Endothelial cell (in vitro differentiated cells): ENCODE results near the gene ATXN1. TPM values are rescaled to one million over a fixed set of nuclear protein-coding genes. Genes with fewer than 3 reads are reported as not detected.
"Not testable (repeated sequence)": the region's sequence is repeated elsewhere in the genome, so short reads cannot be mapped to it uniquely, and the experiment has no call there.

Experiments used
- DNase-seq: peaks from one replicate; pipeline ENCODE4 v3.0.0; 2021; ENCODE audit warnings: low spot score
- H3K27ac Mint-ChIP-seq: one replicate; pipeline ENCODE4 v1.8.0; 2021; ENCODE audit warnings: mixed read lengths, inconsistent platforms; ENCODE audit not compliant: unreplicated experiment
- H3K27me3 Mint-ChIP-seq: one replicate; pipeline ENCODE4 v1.8.0; 2021; ENCODE audit warnings: mild to moderate bottlenecking, moderate library complexity, mixed read lengths, inconsistent platforms; ENCODE audit not compliant: unreplicated experiment
- H3K36me3 Mint-ChIP-seq: one replicate; pipeline ENCODE4 v1.8.0; 2021; ENCODE audit warnings: mild to moderate bottlenecking, low read depth, mixed read lengths, inconsistent platforms; ENCODE audit not compliant: unreplicated experiment
- H3K4me1 Mint-ChIP-seq: one replicate; pipeline ENCODE4 v1.8.0; 2021; ENCODE audit warnings: mild to moderate bottlenecking, mixed read lengths, inconsistent platforms; ENCODE audit not compliant: unreplicated experiment
- H3K4me3 Mint-ChIP-seq: one replicate; pipeline ENCODE4 v1.8.0; 2021; ENCODE audit warnings: mild to moderate bottlenecking, mixed read lengths, inconsistent platforms; ENCODE audit not compliant: unreplicated experiment
- H3K9me3 Mint-ChIP-seq: one replicate; pipeline ENCODE4 v1.8.0; 2021; ENCODE audit warnings: mixed read lengths, inconsistent platforms; ENCODE audit not compliant: unreplicated experiment
- total RNA-seq: library from RNA; stranded (reverse); fragmentation: NEBNext Ultra II Directional; extraction: Animal tissue kit (Norgen Biotek cat#: 25700); gene quantifications from one replicate; pipeline ENCODE4 v1.2.1, GENCODE V29; 2021; ENCODE audit not compliant: unreplicated experiment
- TF ChIP-seq, protein P1 (sequence below): fragments of 200-600 bp; sonication (generic); IDR thresholded peaks from one replicate; pipeline ENCODE4 v1.5.0; 2021; ENCODE audit warnings: antibody characterized with exemption; ENCODE audit not compliant: unreplicated experiment

Gene ATXN1
- total RNA-seq, 1 donor from 2014 or later = 18.7 TPM

GRCh38 chr6:16468991-16469615 is 292.2 kb downstream of the ATXN1 start:
- no peak for DNase-seq
- TF ChIP-seq, protein P1, sequence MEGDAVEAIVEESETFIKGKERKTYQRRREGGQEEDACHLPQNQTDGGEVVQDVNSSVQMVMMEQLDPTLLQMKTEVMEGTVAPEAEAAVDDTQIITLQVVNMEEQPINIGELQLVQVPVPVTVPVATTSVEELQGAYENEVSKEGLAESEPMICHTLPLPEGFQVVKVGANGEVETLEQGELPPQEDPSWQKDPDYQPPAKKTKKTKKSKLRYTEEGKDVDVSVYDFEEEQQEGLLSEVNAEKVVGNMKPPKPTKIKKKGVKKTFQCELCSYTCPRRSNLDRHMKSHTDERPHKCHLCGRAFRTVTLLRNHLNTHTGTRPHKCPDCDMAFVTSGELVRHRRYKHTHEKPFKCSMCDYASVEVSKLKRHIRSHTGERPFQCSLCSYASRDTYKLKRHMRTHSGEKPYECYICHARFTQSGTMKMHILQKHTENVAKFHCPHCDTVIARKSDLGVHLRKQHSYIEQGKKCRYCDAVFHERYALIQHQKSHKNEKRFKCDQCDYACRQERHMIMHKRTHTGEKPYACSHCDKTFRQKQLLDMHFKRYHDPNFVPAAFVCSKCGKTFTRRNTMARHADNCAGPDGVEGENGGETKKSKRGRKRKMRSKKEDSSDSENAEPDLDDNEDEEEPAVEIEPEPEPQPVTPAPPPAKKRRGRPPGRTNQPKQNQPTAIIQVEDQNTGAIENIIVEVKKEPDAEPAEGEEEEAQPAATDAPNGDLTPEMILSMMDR = no peak
- no peak overlapping the region for H3K27ac Mint-ChIP-seq
- H3K36me3 Mint-ChIP-seq = peaks cover 7% of the 10 kb centered on the region
- H3K4me3 Mint-ChIP-seq = no peak overlapping the region
- peaks cover 3% of the 10 kb centered on the region for H3K4me1 Mint-ChIP-seq
- H3K9me3 Mint-ChIP-seq = no peaks in the 10 kb centered on the region
- H3K27me3 Mint-ChIP-seq = no peaks in the 10 kb centered on the region

DNA sequence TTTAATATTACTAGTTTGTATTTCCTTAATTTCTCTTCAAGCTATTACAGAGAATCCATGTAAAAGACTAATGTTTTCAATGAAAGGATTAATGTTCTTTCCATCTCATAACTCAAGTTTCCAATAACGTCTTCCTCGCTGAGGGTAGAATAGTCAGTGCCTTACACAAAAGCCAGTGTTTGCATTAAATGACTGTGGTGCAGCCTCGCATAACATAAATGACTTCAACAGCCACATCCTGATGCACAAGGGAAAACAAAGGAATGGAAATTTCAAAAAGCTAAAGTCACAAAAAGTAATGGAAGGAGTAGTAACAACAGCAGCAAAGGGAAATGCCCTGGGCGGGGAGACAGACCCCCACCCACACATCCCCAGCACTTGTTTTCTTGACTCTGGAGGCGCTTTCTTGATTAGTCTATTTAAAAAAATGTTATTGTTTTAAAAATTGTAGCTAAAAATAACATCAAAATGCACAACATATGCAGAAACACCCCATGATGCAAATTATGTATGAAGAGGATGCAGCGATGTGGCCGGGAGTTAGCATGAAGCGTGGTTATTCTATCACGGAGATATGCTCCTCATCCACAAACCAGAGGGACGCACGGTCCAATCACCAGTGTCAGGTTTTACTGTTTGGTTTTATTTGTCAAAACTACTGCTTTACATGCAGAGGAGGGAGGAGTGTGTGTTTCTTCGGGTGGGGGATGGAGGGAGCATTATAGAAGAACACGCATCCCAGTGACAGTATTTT is 294.3 kb downstream of the ATXN1 start:
- H3K27ac Mint-ChIP-seq = no peak overlapping the region
- DNase-seq = no peak
- H3K4me3 Mint-ChIP-seq = no peak overlapping the region
- peaks cover 3% of the 10 kb centered on the region for H3K4me1 Mint-ChIP-seq
- no peaks in the 10 kb centered on the region for H3K9me3 Mint-ChIP-seq
- TF ChIP-seq, protein P1 = no peak
- no peaks in the 10 kb centered on the region for H3K27me3 Mint-ChIP-seq
- H3K36me3 Mint-ChIP-seq = peaks cover 8% of the 10 kb centered on the region

DNA sequence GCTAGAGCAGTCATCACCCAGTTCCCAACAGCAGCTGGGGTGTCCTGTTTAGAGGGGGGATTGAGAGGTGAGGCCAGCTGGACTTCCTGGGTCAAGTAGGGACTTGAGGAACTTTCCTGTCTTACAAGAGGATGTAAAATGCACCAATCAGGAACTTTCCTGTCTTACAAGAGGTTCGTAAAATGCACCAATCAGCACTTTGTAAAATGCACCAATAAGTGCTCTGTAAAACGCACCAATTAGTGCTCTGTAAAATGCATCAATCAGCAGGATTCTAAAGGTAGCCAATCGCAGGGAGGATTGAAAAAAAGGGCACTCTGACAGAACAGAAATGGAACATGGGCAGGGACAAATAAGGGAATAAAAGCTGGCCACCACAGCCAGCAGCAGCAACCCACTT is 297.2 kb downstream of the ATXN1 start:
- DNase-seq = no peak
- TF ChIP-seq, protein P1 = no peak
- Mint-ChIP-seq H3K27me3 (no peaks in the 10 kb centered on the region), H3K27ac (no peak overlapping the region), H3K9me3 (no peaks in the 10 kb centered on the region), H3K4me3 (no peak overlapping the region), H3K4me1 (peaks cover 3% of the 10 kb centered on the region), H3K36me3 (peaks cover 8% of the 10 kb centered on the region)

DNA sequence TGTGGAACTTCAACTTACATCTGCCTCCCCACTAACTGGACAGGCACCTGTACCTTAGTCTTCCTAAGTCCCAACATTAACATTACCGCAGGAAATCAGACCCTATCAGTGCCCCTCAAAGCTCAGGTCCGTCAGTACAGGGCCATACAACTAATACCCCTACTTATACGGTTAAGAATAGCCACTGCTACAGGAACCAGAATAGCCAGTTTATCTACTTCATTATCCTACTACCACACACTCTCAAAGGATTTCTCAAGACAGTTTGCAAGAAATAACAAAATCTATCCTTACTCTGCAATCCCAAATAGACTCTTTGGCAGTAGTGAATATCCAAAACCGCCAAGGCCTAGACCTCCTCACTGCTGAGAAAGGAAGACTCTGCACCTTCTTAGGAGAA is 298.0 kb downstream of the ATXN1 start:
- H3K4me3 Mint-ChIP-seq, DNase-seq, H3K36me3 Mint-ChIP-seq, H3K9me3 Mint-ChIP-seq, H3K27ac Mint-ChIP-seq, H3K27me3 Mint-ChIP-seq, H3K4me1 Mint-ChIP-seq: not testable (repeated sequence)

DNA sequence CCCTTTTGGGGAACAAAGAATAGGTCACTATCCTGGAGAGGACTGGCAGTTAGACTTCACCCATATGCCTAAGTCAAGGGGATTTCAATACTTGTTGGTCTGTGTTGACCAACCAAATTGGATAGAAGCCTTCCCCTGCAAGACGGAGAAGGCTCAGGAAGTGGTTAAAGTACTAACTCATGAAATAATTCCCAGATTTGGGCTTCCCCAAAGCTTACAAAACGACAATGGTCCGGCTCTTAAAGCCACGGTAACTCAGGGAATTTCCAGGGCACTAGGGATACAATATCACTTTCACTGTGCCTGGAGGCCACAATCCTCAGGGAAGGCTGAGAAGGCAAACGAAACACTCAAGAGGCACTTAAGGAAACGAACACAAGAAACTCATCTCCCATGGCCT is 299.8 kb downstream of the ATXN1 start:
- Mint-ChIP-seq H3K4me1 (no peaks in the 10 kb centered on the region), H3K27ac (no peak overlapping the region), H3K4me3 (no peak overlapping the region), H3K9me3 (no peaks in the 10 kb centered on the region), H3K36me3 (peaks cover 8% of the 10 kb centered on the region), H3K27me3 (no peaks in the 10 kb centered on the region)
- TF ChIP-seq, protein P1 = no peak
- no peak for DNase-seq

DNA sequence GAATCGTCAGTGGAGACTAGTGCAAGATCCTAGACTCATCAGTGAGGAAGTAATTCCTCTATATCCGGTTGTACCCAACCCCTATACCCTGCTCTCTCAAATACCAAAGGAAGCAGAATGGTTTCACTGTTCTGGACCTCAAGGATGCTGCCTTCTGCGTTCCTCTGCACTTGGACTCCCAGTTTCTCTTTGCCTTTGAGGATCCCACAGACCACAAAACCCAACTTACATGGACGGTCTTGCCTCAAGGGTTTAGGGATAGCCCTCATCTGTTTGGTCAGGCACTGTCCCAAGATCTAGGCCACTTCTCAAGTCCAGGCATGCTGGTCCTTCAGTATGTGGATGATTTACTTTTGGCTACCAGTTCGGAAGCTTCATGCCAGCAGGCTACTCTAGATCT is 301.8 kb downstream of the ATXN1 start:
- not testable (repeated sequence) for H3K36me3 Mint-ChIP-seq, H3K9me3 Mint-ChIP-seq, H3K27ac Mint-ChIP-seq, H3K27me3 Mint-ChIP-seq, H3K4me1 Mint-ChIP-seq, DNase-seq, H3K4me3 Mint-ChIP-seq
